Smooth muscle cell (in vitro differentiated cells): ENCODE results near the gene SIX4. TPM values are rescaled to one million over a fixed set of nuclear protein-coding genes. Genes with fewer than 3 reads are reported as not detected.

Source experiments
- DNase-seq: peaks from one replicate; lab custom pipeline; 2025; ENCODE audit not compliant: unreplicated experiment; lab: John Stamatoyannopoulos, UW
- H2AFZ ChIP-seq: fragments of 200-600 bp; sonication (generic); 2 replicates; pipeline ENCODE4 v1.6.0; 2016; ENCODE audit warnings: antibody characterized with exemption, low read depth, mild to moderate bottlenecking
- H3F3A ChIP-seq: fragments of 200-600 bp; sonication (generic); 2 replicates; pipeline ENCODE4 v1.6.0; 2017; ENCODE audit warnings: antibody characterized with exemption, low read depth
- H3K27ac ChIP-seq: fragments of 200-600 bp; sonication (generic); 2 replicates; pipeline ENCODE4 v1.5.1; 2016; ENCODE audit warnings: low read depth, mild to moderate bottlenecking
- H3K27me3 ChIP-seq: fragments of 200-600 bp; sonication (generic); 2 replicates; pipeline ENCODE4 v1.6.1; 2016; ENCODE audit warnings: low read depth, mild to moderate bottlenecking
- H3K36me3 ChIP-seq: fragments of 200-600 bp; sonication (generic); 2 replicates; pipeline ENCODE4 v1.5.1; 2016; ENCODE audit warnings: low read depth
- H3K4me1 ChIP-seq: fragments of 200-600 bp; sonication (generic); 2 replicates; pipeline ENCODE4 v1.5.1; 2016; ENCODE audit warnings: low read depth
- H3K4me2 ChIP-seq: fragments of 200-600 bp; sonication (generic); 2 replicates; pipeline ENCODE4 v1.6.0; 2016; ENCODE audit warnings: mild to moderate bottlenecking
- H3K4me3 ChIP-seq: fragments of 200-600 bp; sonication (generic); 2 replicates; pipeline ENCODE4 v1.5.1; 2016; ENCODE audit warnings: mild to moderate bottlenecking
- H3K79me2 ChIP-seq: fragments of 200-600 bp; sonication (generic); 2 replicates; pipeline ENCODE4 v1.6.0; 2016; ENCODE audit warnings: low read depth, mild to moderate bottlenecking
- H3K9ac ChIP-seq: fragments of 200-600 bp; sonication (generic); 2 replicates; pipeline ENCODE4 v1.6.0; 2016; ENCODE audit warnings: low read depth
- H3K9me3 ChIP-seq: fragments of 200-600 bp; sonication (generic); replicated peaks from 2 replicates; pipeline ENCODE4 v1.5.1; 2016; ENCODE audit warnings: low read depth
- H4K20me1 ChIP-seq: fragments of 200-600 bp; sonication (generic); 2 replicates; pipeline ENCODE4 v1.6.0; 2016; ENCODE audit warnings: low read depth
- WGBS: methylation state at CpG from one replicate; pipeline ENCODE4 v1.1.7; 2016; ENCODE audit warnings: low lambda C conversion rate; 5-methylcytosine and 5-hydroxymethylcytosine counted together
- polyA plus RNA-seq: library from polyadenylated mRNA; unstranded; fragments of >200 nt; fragmentation: Nextera tagmentation; extraction: Ambion mirVana; gene quantifications from 2 replicates; pipeline ENCODE4 v1.2.1, GENCODE V29; 2016
- total RNA-seq: library from RNA; depleted of rRNA; stranded (reverse); fragments of >200 nt; gene quantifications from 2 replicates; pipeline ENCODE4 v1.2.3, GENCODE V29; 2014
- TF ChIP-seq, protein P1 (sequence below): fragments of 200-600 bp; sonication (generic); IDR thresholded peaks from 2 replicates; pipeline ENCODE4 v1.5.1; 2017; ENCODE audit warnings: borderline replicate concordance, mild to moderate bottlenecking, antibody characterized with exemption; ENCODE audit not compliant: insufficient read depth, poor library complexity, severe bottlenecking

The SIX4 gene
- 12.3 and 13.3 TPM in 2 replicates for total RNA-seq
- 1.3 and 2.1 TPM in 2 replicates for polyA plus RNA-seq

DNA sequence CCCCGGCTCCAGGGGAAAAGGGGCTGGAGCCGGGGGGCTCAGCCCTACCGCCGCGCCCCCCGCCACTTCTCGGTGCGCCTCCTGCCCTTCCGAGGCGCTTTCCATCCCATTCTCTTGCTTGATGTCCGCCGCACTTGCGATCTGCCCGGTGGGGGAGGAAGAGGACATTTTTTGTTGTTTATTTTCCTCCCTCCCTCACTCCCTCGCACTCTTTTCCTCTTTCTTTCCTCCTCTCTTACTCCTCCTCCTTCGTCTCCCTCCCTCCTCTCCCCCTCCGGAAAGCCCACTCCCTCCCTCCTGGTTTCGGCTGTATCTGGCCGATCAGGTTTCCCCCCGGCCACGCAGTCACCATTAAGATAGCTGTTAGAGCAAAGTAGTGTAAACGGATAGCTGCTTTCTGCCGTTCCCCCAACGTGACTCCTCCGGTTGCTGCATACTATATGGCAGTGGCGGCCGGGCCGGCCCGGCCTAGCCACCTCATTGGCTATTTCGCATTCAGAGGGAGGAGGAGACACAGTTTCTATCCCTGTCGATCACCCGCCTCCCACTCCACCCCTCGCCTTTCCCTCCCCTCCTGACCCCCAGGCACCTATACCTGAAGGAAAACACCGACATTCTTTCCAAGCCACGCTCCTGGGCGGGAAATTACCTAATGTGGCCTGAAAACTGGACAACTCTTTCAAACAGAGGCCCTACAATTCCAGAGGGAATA, at the start of gene SIX4:
Gene SIX4, minus strand, starts transcription at position 445 of the 712 bp plus-strand sequence. Its CDS starts 277 bp downstream, at position 168.
- Histone ChIP-seq H3K4me1 (peaks cover 17% of the 10 kb centered on the region), H3K9me3 (no peaks in the 10 kb centered on the region), H3K79me2 (no peaks in the 10 kb centered on the region), H3F3A (peaks cover 5% of the 10 kb centered on the region), H3K27ac (peak within 1 kb of the TSS; percentile 52), H3K4me2 (peak within 1 kb of the TSS; percentile 99), H3K36me3 (no peaks in the 10 kb centered on the region), H4K20me1 (peaks cover 30% of the 10 kb centered on the region), H3K9ac (peak within 1 kb of the TSS; percentile 63), H2AFZ (peak within 1 kb of the TSS; percentile 92), H3K27me3 (peaks cover 10% of the 10 kb centered on the region), H3K4me3 (peak within 1 kb of the TSS; percentile 87)
- DNase-seq: peak; percentile 15
- TF ChIP-seq, protein P1, sequence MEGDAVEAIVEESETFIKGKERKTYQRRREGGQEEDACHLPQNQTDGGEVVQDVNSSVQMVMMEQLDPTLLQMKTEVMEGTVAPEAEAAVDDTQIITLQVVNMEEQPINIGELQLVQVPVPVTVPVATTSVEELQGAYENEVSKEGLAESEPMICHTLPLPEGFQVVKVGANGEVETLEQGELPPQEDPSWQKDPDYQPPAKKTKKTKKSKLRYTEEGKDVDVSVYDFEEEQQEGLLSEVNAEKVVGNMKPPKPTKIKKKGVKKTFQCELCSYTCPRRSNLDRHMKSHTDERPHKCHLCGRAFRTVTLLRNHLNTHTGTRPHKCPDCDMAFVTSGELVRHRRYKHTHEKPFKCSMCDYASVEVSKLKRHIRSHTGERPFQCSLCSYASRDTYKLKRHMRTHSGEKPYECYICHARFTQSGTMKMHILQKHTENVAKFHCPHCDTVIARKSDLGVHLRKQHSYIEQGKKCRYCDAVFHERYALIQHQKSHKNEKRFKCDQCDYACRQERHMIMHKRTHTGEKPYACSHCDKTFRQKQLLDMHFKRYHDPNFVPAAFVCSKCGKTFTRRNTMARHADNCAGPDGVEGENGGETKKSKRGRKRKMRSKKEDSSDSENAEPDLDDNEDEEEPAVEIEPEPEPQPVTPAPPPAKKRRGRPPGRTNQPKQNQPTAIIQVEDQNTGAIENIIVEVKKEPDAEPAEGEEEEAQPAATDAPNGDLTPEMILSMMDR: no peak
- whole genome bisulfite sequencing: 2% methylated on average over 23 of the region's 36 CpGs

DNA sequence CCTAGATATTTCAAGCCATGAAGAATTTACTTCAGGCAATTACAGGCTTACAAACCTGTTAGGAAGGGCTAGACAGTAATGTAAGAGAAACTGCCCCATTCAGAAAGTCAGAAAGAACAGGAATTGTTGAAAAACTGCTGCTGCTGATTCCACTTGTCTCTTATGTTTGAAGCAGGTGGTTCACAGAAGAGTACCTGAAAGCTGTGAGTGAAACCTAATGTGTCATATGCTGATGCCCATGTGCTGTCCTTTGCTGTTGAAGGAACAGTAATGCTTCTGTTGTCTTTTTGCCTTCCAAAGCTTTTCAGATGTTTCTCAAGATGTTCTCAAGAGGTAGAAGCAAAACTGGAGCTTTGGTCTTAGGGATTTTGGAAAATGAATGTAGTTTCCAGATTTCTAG, 49.4 kb upstream of the SIX4 start:
- no peak overlapping the region for H3K9ac ChIP-seq
- TF ChIP-seq, protein P1: no peak
- no peak overlapping the region for H2AFZ ChIP-seq
- no peak overlapping the region for H3K4me2 ChIP-seq
- no peaks in the 10 kb centered on the region for H3K36me3 ChIP-seq
- no peaks in the 10 kb centered on the region for H3K27me3 ChIP-seq
- no peak for DNase-seq
- H3K4me3 ChIP-seq: no peak overlapping the region
- no peak overlapping the region for H3K27ac ChIP-seq
- H3F3A ChIP-seq: no peaks in the 10 kb centered on the region
- H3K4me1 ChIP-seq: no peaks in the 10 kb centered on the region
- peaks cover 43% of the 10 kb centered on the region for H3K79me2 ChIP-seq
- peaks cover 93% of the 10 kb centered on the region for H4K20me1 ChIP-seq
- H3K9me3 ChIP-seq: no peaks in the 10 kb centered on the region

- Histone ChIP-seq H3K4me2 (no peak overlapping the region), H3K79me2 (peaks cover 48% of the 10 kb centered on the region), H3K4me1 (no peaks in the 10 kb centered on the region), H3K27ac (no peak overlapping the region), H3K9ac (no peak overlapping the region), H3K9me3 (no peaks in the 10 kb centered on the region), H3K36me3 (no peaks in the 10 kb centered on the region), H2AFZ (no peak overlapping the region), H3K4me3 (no peak overlapping the region), H3F3A (no peaks in the 10 kb centered on the region), H3K27me3 (no peaks in the 10 kb centered on the region), H4K20me1 (peaks cover 87% of the 10 kb centered on the region)
- WGBS: 46% methylated on average over 2 of the region's 2 CpGs
- TF ChIP-seq, protein P1: no peak
- no peak for DNase-seq
Observed at GRCh38 chr14:60771117-60771516, 47.0 kb upstream of the SIX4 start.

- no peak overlapping the region for H3K27ac ChIP-seq
- H3K4me3 ChIP-seq: no peak overlapping the region
- DNase-seq: no peak
- TF ChIP-seq, protein P1: no peak
- no peak overlapping the region for H3K9ac ChIP-seq
- no peaks in the 10 kb centered on the region for H3K9me3 ChIP-seq
- peaks cover 87% of the 10 kb centered on the region for H4K20me1 ChIP-seq
- H2AFZ ChIP-seq: no peak overlapping the region
- no peaks in the 10 kb centered on the region for H3K36me3 ChIP-seq
- WGBS: 87% methylated on average over 2 of the region's 2 CpGs
- H3F3A ChIP-seq: no peaks in the 10 kb centered on the region
- no peaks in the 10 kb centered on the region for H3K27me3 ChIP-seq
- peaks cover 59% of the 10 kb centered on the region for H3K79me2 ChIP-seq
- H3K4me2 ChIP-seq: no peak overlapping the region
- H3K4me1 ChIP-seq: no peaks in the 10 kb centered on the region
Observed at GRCh38 chr14:60768602-60769001, 44.5 kb upstream of the SIX4 start.
